CD14-positive monocyte (primary cell): ENCODE measurements around the gene MYRFL. TPM values are rescaled to one million over a fixed set of nuclear protein-coding genes. Genes with fewer than 3 reads are reported as not detected.

Source experiments
- DNase-seq, 3 donors: peaks; one replicate each; pipeline ENCODE4 v3.0.0-alpha.2; 2011 to 2022
- H2AFZ ChIP-seq: 2 replicates; pipeline ENCODE4 v1.6.0; 2012; ENCODE audit warnings: mild to moderate bottlenecking, low read depth, low read length, inconsistent platforms; ENCODE audit not compliant: insufficient read depth, poor library complexity, severe bottlenecking
- H3K27ac ChIP-seq, 2 donors: 1 replicate in 1 of 2; 2 replicates in 1 of 2; pipeline ENCODE4 v1.5.1; 2012 to 2013; ENCODE audit warnings: low read length in 2 of 2, control low read depth in 1 of 2, inconsistent platforms in 1 of 2, low read depth in 1 of 2, mild to moderate bottlenecking in 1 of 2
- H3K27me3 ChIP-seq, 2 donors: one replicate each; pipeline versions ENCODE4 v1.6.0 to v1.6.1; 2011 to 2013; ENCODE audit warnings: low read length in 2 of 2; ENCODE audit not compliant: control insufficient read depth in 2 of 2, insufficient read depth in 2 of 2
- H3K36me3 ChIP-seq, 2 donors: replicated peaks in 1 of 2; 1 replicate in 1 of 2; 2 replicates in 1 of 2; pipeline versions ENCODE4 v1.5.1 to v1.6.1; 2012 to 2013; ENCODE audit warnings: low read length in 2 of 2, control low read depth in 1 of 2, inconsistent platforms in 1 of 2, mild to moderate bottlenecking in 1 of 2; ENCODE audit not compliant: insufficient read depth in 2 of 2, control insufficient read depth in 1 of 2
- H3K4me1 ChIP-seq, 2 donors: 1 replicate in 1 of 2; 2 replicates in 1 of 2; pipeline versions ENCODE4 v1.5.1 to v1.6.1; 2012 to 2013; ENCODE audit warnings: low read length in 2 of 2, control low read depth in 1 of 2, inconsistent platforms in 1 of 2, mild to moderate bottlenecking in 1 of 2, moderate library complexity in 1 of 2; ENCODE audit not compliant: insufficient read depth in 2 of 2, control insufficient read depth in 1 of 2
- H3K4me2 ChIP-seq: replicated peaks from 2 replicates; pipeline ENCODE3; 2012; ENCODE audit warnings: low read length, moderate library complexity, mild to moderate bottlenecking; ENCODE audit not compliant: poor library complexity, severe bottlenecking; ENCODE audit errors: extremely low read depth
- H3K4me3 ChIP-seq, 3 experiments: fragments of 200-600 bp in 1 of 3; sonication (generic) in 1 of 3; replicated peaks in 1 of 3; 1 replicate in 2 of 3; 2 replicates in 1 of 3; pipeline ENCODE4 v1.5.1; 2011 to 2013; ENCODE audit warnings: low read length in 3 of 3, mild to moderate bottlenecking in 3 of 3, control low read depth in 2 of 3, low read depth in 2 of 3, inconsistent platforms in 1 of 3, moderate library complexity in 1 of 3
- H3K79me2 ChIP-seq: 2 replicates; pipeline ENCODE4 v1.6.0; 2012; ENCODE audit warnings: mild to moderate bottlenecking, control low read depth, inconsistent platforms, low read length, moderate library complexity; ENCODE audit not compliant: insufficient read depth
- H3K9ac ChIP-seq: 2 replicates; pipeline ENCODE4 v1.6.0; 2017; ENCODE audit warnings: low read length, mild to moderate bottlenecking; ENCODE audit not compliant: insufficient read depth, poor library complexity, severe bottlenecking
- H3K9me3 ChIP-seq, 2 donors: replicated peaks in 1 of 2; 1 replicate in 1 of 2; 2 replicates in 1 of 2; pipeline versions ENCODE4 v1.5.1 to v1.6.1; 2012 to 2013; ENCODE audit warnings: low read length in 2 of 2, control low read depth in 1 of 2; ENCODE audit not compliant: control insufficient read depth in 1 of 2, insufficient read depth in 1 of 2
- H4K20me1 ChIP-seq: 2 replicates; pipeline ENCODE4 v1.6.0; 2012; ENCODE audit warnings: mild to moderate bottlenecking, low read length, control low read depth, moderate library complexity; ENCODE audit not compliant: insufficient read depth
- H3K27ac Mint-ChIP-seq, 7 donors: one replicate each; pipeline ENCODE4 v1.8.0; 2020; ENCODE audit warnings: mild to moderate bottlenecking in 7 of 7, mixed read lengths in 7 of 7, moderate library complexity in 6 of 7, inconsistent platforms in 2 of 7
- H3K27me3 Mint-ChIP-seq, 3 donors: one replicate each; pipeline ENCODE4 v1.8.0; 2021 to 2022; ENCODE audit warnings: low read depth in 3 of 3, mild to moderate bottlenecking in 3 of 3, mixed read lengths in 3 of 3, moderate library complexity in 3 of 3, inconsistent platforms in 1 of 3
- H3K36me3 Mint-ChIP-seq, 2 donors: one replicate each; pipeline ENCODE4 v1.8.0; 2020; ENCODE audit warnings: mixed read lengths in 2 of 2, inconsistent platforms in 1 of 2, mild to moderate bottlenecking in 1 of 2
- H3K4me1 Mint-ChIP-seq: one replicate; pipeline ENCODE4 v1.8.0; 2020; ENCODE audit warnings: mild to moderate bottlenecking, mixed read lengths
- H3K4me3 Mint-ChIP-seq, 2 donors: one replicate each; pipeline ENCODE4 v1.8.0; 2020; ENCODE audit warnings: mild to moderate bottlenecking in 2 of 2, mixed read lengths in 2 of 2, moderate library complexity in 1 of 2
- H3K9me3 Mint-ChIP-seq, 7 donors: one replicate each; pipeline ENCODE4 v1.8.0; 2020 to 2022; ENCODE audit warnings: mixed read lengths in 7 of 7, mild to moderate bottlenecking in 6 of 7, moderate library complexity in 6 of 7, inconsistent platforms in 2 of 7
- CTCF ChIP-seq: fragments of 200-600 bp; IDR thresholded peaks from one replicate; pipeline ENCODE4 v1.8.0; 2022; ENCODE audit warnings: antibody characterized with exemption, mild to moderate bottlenecking
- WGBS: methylation state at CpG from one replicate; pipeline ENCODE4 v1.1.5; 2013; ENCODE audit warnings: missing lambda C conversion rate; ENCODE audit not compliant: insufficient coverage; 5-methylcytosine and 5-hydroxymethylcytosine counted together
- intact Hi-C, 2 donors: fragments of 100-400 bp; cut with micrococcal nuclease; formaldehyde crosslinking; loops; one replicate each; pipeline versions ENCODE4 v1.15.0 to v1.15.1; 2023
- polyA plus RNA-seq, 3 donors: library from polyadenylated mRNA; depleted of rRNA in 1 of 3; unstranded in 2 of 3; stranded (reverse) in 1 of 3; fragments of 300-500 nt in 2 of 3; fragments of >200 nt in 1 of 3; fragmentation: Illumina TruSeq in 2 of 3; gene quantifications; 1 replicate in 2 of 3; 2 replicates in 1 of 3; pipeline ENCODE4 v1.2.3, GENCODE V29; 2012 to 2021

The MYRFL gene
- polyA plus RNA-seq, 3 donors, result not detected

GRCh38 chr12:69810870-69811498 lies 14.0 kb upstream of the MYRFL start:
- H3K27me3 Mint-ChIP-seq, result no peaks in the 10 kb centered on the region
- no peak overlapping the region for H3K4me3 Mint-ChIP-seq
- no peak overlapping the region for H3K27ac Mint-ChIP-seq
- no peak overlapping the region for H3K4me3 ChIP-seq
- H3K36me3 ChIP-seq, result peaks cover 6 to 8% of the 10 kb centered on the region in 2 donors
- no peaks in the 10 kb centered on the region for H3K79me2 ChIP-seq
- H3K4me1 Mint-ChIP-seq, result no peaks in the 10 kb centered on the region
- peaks cover 23 to 38% (median 33%) of the 10 kb centered on the region in 7 donors for H3K9me3 Mint-ChIP-seq
- no peaks in the 10 kb centered on the region for H3K4me1 ChIP-seq
- no peak for TF ChIP-seq CTCF
- H3K9me3 ChIP-seq, result peaks cover 6 to 18% of the 10 kb centered on the region in 2 donors
- no peaks in the 10 kb centered on the region for H4K20me1 ChIP-seq
- no peak overlapping the region for H3K27ac ChIP-seq
- H3K27me3 ChIP-seq, result no peaks in the 10 kb centered on the region
- intact Hi-C loops, result no loop called here
- no peak overlapping the region for H3K9ac ChIP-seq
- H3K36me3 Mint-ChIP-seq, result peaks cover 37 to 41% of the 10 kb centered on the region in 2 donors
- H2AFZ ChIP-seq, result no peak overlapping the region
- no peak for DNase-seq
- no CpG with 5 or more reads among the region's 4 CpGs for WGBS
- no peak overlapping the region for H3K4me2 ChIP-seq

GRCh38 chr12:69816082-69816481 lies 8.9 kb upstream of the MYRFL start:
- no peak overlapping the region for H3K4me3 Mint-ChIP-seq

More at GRCh38 chr12:69816082-69816481, 8.9 kb upstream of the MYRFL start:
- no peak for TF ChIP-seq CTCF
- H3K4me1 ChIP-seq, result no peaks in the 10 kb centered on the region
- no peak overlapping the region for H2AFZ ChIP-seq
- 100% methylated on average over 1 of the region's 3 CpGs for WGBS
- H4K20me1 ChIP-seq, result no peaks in the 10 kb centered on the region
- H3K9me3 ChIP-seq, result no peaks in the 10 kb centered on the region
- no peak overlapping the region for H3K9ac ChIP-seq
- H3K4me2 ChIP-seq, result no peak overlapping the region
- no peaks in the 10 kb centered on the region for H3K79me2 ChIP-seq
- H3K9me3 Mint-ChIP-seq, result no peaks in the 10 kb centered on the region
- no peak overlapping the region for H3K4me3 ChIP-seq
- no peaks in the 10 kb centered on the region for H3K27me3 ChIP-seq
- H3K36me3 Mint-ChIP-seq, result peaks cover 21 to 22% of the 10 kb centered on the region in 2 donors
- peaks cover 3 to 8% of the 10 kb centered on the region in 2 donors for H3K36me3 ChIP-seq
- intact Hi-C loops, result no loop called here
- H3K27ac ChIP-seq, result no peak overlapping the region
- no peaks in the 10 kb centered on the region for H3K4me1 Mint-ChIP-seq
- H3K27ac Mint-ChIP-seq, result no peak overlapping the region
- DNase-seq, result no peak
- peaks cover 0 to 1% (median 0%) of the 10 kb centered on the region in 3 donors for H3K27me3 Mint-ChIP-seq
